Hair follicular keratinocyte (primary cell): Measurements from ENCODE around the gene AQP11. TPM values are rescaled to one million over a fixed set of nuclear protein-coding genes. Genes with fewer than 3 reads are reported as not detected.

Experiments
- total RNA-seq: library from RNA; depleted of rRNA; stranded (reverse); fragments of >200 nt; gene quantifications from 2 replicates; pipeline ENCODE4 v1.2.3, GENCODE V29; 2015

AQP11 gene, protein sequence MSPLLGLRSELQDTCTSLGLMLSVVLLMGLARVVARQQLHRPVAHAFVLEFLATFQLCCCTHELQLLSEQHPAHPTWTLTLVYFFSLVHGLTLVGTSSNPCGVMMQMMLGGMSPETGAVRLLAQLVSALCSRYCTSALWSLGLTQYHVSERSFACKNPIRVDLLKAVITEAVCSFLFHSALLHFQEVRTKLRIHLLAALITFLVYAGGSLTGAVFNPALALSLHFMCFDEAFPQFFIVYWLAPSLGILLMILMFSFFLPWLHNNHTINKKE
- 0.11 TPM in 1 of 2 replicates, not detected in the other for total RNA-seq

DNA sequence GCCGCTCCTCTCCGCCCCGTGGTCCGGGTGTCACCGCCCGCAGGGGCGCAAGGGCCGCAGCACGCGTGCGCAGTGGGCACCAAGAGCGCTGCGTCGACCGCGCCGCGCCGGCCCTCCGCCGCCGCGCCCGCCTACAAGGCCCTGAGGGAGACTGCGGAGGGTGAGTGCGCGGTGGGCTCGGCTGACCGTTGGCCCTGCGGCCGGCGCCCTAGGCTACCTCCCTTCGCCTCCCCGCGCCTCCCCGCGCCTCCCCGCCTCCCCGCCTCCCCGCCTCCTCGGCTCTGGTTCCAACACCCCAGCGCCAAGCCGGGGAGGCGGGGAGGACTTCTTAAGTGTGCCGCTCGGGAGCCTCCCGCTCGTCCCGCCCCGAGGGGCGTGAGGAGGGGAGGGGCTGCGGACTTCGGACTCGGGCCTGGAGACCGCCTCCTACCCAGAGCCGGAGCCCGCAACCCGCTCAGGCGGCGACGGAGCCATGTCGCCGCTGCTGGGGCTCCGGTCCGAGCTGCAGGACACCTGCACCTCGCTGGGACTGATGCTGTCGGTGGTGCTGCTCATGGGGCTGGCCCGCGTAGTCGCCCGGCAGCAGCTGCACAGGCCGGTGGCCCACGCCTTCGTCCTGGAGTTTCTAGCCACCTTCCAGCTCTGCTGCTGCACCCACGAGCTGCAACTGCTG is at the start of gene AQP11:
AQP11 (plus strand) TSS at position 433 of the 673 bp plus-strand sequence; CDS start at position 473, 40 bp downstream.

DNA sequence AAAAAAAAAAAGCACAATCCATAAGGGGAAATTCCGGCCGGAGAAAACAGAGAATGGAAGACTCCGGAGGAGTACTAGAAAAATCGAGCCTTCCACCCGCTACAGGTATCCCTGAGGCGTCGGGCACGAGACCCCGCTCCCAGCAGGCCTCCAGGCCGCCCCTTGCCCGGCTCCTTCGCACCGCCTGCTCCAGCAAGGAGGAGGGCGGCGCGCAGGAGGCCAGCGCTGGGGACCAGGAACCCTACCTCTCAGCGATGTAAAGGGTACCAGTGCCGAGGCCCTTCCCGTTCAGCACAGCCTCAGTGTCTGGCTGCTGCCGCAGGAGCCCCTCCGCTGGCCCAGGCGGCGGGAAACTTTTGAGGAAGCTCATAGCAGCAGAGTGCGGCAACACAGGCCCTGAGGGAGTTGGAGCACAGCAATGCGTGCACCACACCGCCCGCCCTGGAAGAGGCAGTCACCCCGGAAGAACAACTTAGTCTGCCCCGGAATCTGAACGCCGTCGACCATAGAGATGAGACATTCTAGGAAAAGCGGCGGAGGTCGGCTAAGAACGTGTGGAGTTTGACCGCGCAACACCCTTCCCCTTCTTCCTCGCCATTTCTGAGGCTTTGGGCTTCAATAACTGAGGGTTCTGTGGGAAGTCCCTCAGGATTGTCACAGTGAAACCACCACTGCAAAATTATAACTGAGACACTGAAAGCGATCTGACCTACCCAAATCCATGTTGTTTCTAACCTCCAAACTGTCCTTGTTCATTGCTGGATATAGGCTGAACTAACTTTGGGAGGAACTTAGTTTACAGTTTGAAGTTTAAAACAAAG is 47.8 kb downstream of the AQP11 start, which contains the start of gene CLNS1A:
CLNS1A (minus strand) TSS at position 450 of the 821 bp plus-strand sequence; CDS start at position 370, 80 bp downstream.

Other genes starting within 250 kb of the AQP11 start
- 53.6 and 54.8 TPM in 2 replicates for gene PAK1, start 115.9 kb upstream of the AQP11 start, total RNA-seq
- 167 and 168 TPM in 2 replicates for gene CLNS1A, start 47.8 kb downstream of the AQP11 start, total RNA-seq
- gene RSF1, start 230.8 kb downstream of the AQP11 start, total RNA-seq = 19.6 and 23.2 TPM in 2 replicates
- gene AAMDC, start 231.2 kb downstream of the AQP11 start, total RNA-seq = 12.6 and 14.4 TPM in 2 replicates